Erythroblast (primary cell): ENCODE measurements around the gene STX4.

Source experiments
- GATA1 ChIP-seq: IDR thresholded peaks from 2 replicates; pipeline ENCODE4 v1.6.1; 2011; ENCODE audit warnings: low read depth, mild to moderate bottlenecking, control low read depth, low read length, moderate library complexity
- POLR2A ChIP-seq: IDR thresholded peaks from 2 replicates; pipeline ENCODE4 v1.6.1; 2011; ENCODE audit warnings: mild to moderate bottlenecking, low read length

GRCh38 chr16:31055613-31056012 lies 22.3 kb downstream of the STX4 start:
- no peak for TF ChIP-seq POLR2A
- TF ChIP-seq GATA1, result no peak
